HCT116 (cell line): ENCODE data around the gene RNF166. TPM values are rescaled to one million over a fixed set of nuclear protein-coding genes. Genes with fewer than 3 reads are reported as not detected.
A peak's percentile ranks its signal among the peaks of the same experiment; 100 is the strongest.

Experiments
- ATAC-seq: fragments of 200-7000 bp; cut with Tn5 transposase; 2 replicates; pipeline ENCODE4 v1.9.1; 2020; ENCODE audit warnings: mild to moderate bottlenecking, moderate library complexity
- BruUV-seq: library from RNA; stranded (reverse); fragments of 400-500 nt; replicated peaks from 2 replicates; lab custom pipeline; 2021; lab: Mats Ljungman, UMichigan
- CTCF ChIA-PET: fragments of 300-600 bp; sonication (Branson Sonifier 250); formaldehyde crosslinking; loops from one replicate; lab custom pipeline; 2021; ENCODE audit warnings: antibody characterized with exemption; lab: Charles Lee
- POLR2A ChIA-PET: fragments of 300-600, 350-600 bp; sonication (Branson Sonifier 250); formaldehyde crosslinking; loops from one replicate; lab custom pipeline; 2021; ENCODE audit warnings: antibody characterized with exemption; lab: Charles Lee
- RAD21 ChIA-PET, 2 experiments: fragments of 300-600 bp; sonication (Branson Sonifier 250); formaldehyde crosslinking; loops; one replicate each; lab custom pipeline; 2023; ENCODE audit warnings: low total read pairs in 2 of 2; ENCODE audit not compliant: uncharacterized antibody in 2 of 2, unreplicated experiment in 2 of 2, low non-redundant PET in 1 of 2; lab: Charles Lee
- DNase-seq: peaks from one replicate; pipeline ENCODE4 v3.0.0-alpha.2; 2010; ENCODE audit warnings: low read depth, low spot score
- H2AFZ ChIP-seq: fragments of 200-600 bp; shearing (Covaris generic), sonication (generic); 2 replicates; pipeline ENCODE4 v1.6.1; 2017; ENCODE audit warnings: low read depth, mixed run types, mixed read lengths, antibody characterized with exemption, low read length; ENCODE audit not compliant: poor library complexity, severe bottlenecking
- H3K27ac ChIP-seq: 2 replicates; pipeline ENCODE4 v1.5.1; 2012; ENCODE audit warnings: low read depth, low read length
- H3K27me3 ChIP-seq: fragments of 200-600 bp; sonication (generic); 2 replicates; pipeline ENCODE4 v1.6.1; 2016; ENCODE audit warnings: mixed run types, low read length, mixed read lengths; ENCODE audit not compliant: insufficient read depth
- H3K36me3 ChIP-seq, 2 experiments: fragments of 200-500 bp in 1 of 2; fragments of 200-600 bp in 1 of 2; sonication (Bioruptor generic) in 1 of 2; sonication (generic) in 1 of 2; 2 replicates each; pipeline versions ENCODE4 v1.5.1 to v1.6.1; 2014 to 2016; ENCODE audit warnings: low read length in 2 of 2, inconsistent platforms in 1 of 2, mixed read lengths in 1 of 2, mixed run types in 1 of 2; ENCODE audit not compliant: insufficient read depth in 2 of 2, control insufficient read depth in 1 of 2
- H3K4me1 ChIP-seq, 2 experiments: fragments of 200-600 bp in 1 of 2; sonication (generic) in 1 of 2; 2 replicates each; pipeline versions ENCODE4 v1.5.1 to v1.6.1; 2012 to 2017; ENCODE audit warnings: low read length in 2 of 2, inconsistent platforms in 1 of 2, mild to moderate bottlenecking in 1 of 2, mixed read lengths in 1 of 2, mixed run types in 1 of 2, moderate library complexity in 1 of 2; ENCODE audit not compliant: insufficient read depth in 2 of 2, control insufficient read depth in 1 of 2
- H3K4me2 ChIP-seq: fragments of 200-600 bp; sonication (generic); 2 replicates; pipeline ENCODE4 v1.6.1; 2017; ENCODE audit warnings: mixed run types, low read length, mixed read lengths
- H3K4me3 ChIP-seq, 2 experiments: fragments of 200-600 bp in 1 of 2; sonication (generic) in 1 of 2; replicated peaks in 1 of 2; 2 replicates each; pipeline ENCODE4 v1.5.1; 2011 to 2016; ENCODE audit warnings: low read length in 2 of 2, control low read depth in 1 of 2, low read depth in 1 of 2, mild to moderate bottlenecking in 1 of 2, mixed read lengths in 1 of 2, mixed run types in 1 of 2
- H3K79me2 ChIP-seq: fragments of 200-600 bp; sonication (generic); 2 replicates; pipeline ENCODE4 v1.6.1; 2017; ENCODE audit warnings: mild to moderate bottlenecking, mixed run types, low read length, moderate library complexity, mixed read lengths; ENCODE audit not compliant: insufficient read depth
- H3K9ac ChIP-seq: fragments of 200-600 bp; sonication (generic); 2 replicates; pipeline ENCODE4 v1.6.1; 2016; ENCODE audit warnings: low read length, mixed read lengths
- H3K9me2 ChIP-seq: fragments of 200-600 bp; sonication (generic), shearing (Covaris generic); 2 replicates; pipeline ENCODE4 v1.6.1; 2017; ENCODE audit warnings: mixed run types, mild to moderate bottlenecking, moderate library complexity; ENCODE audit not compliant: insufficient read depth
- H3K9me3 ChIP-seq, 2 experiments: fragments of 200-500 bp in 1 of 2; fragments of 200-600 bp in 1 of 2; sonication (Bioruptor generic) in 1 of 2; sonication (generic) in 1 of 2; 2 replicates each; pipeline ENCODE4 v1.6.1; 2014 to 2017; ENCODE audit warnings: low read length in 2 of 2, mixed read lengths in 2 of 2, inconsistent platforms in 1 of 2, low read depth in 1 of 2, mild to moderate bottlenecking in 1 of 2, mixed run types in 1 of 2, moderate library complexity in 1 of 2; ENCODE audit not compliant: control insufficient read depth in 1 of 2, insufficient read depth in 1 of 2
- H4K20me1 ChIP-seq: fragments of 200-600 bp; sonication (generic), shearing (Covaris generic); 2 replicates; pipeline ENCODE4 v1.6.1; 2017; ENCODE audit warnings: mixed run types, mild to moderate bottlenecking, moderate library complexity; ENCODE audit not compliant: insufficient read depth
- ATF3 ChIP-seq: IDR thresholded peaks from 2 replicates; pipeline ENCODE4 v1.6.1; 2012
- CBX3 ChIP-seq: IDR thresholded peaks from 2 replicates; pipeline ENCODE4 v1.6.1; 2012; ENCODE audit warnings: low read depth
- CEBPB ChIP-seq: IDR thresholded peaks from 2 replicates; pipeline ENCODE4 v1.6.1; 2012; ENCODE audit warnings: low read depth
- ELF1 ChIP-seq: IDR thresholded peaks from 2 replicates; pipeline ENCODE4 v1.6.1; 2012; ENCODE audit warnings: low read depth, borderline replicate concordance
- EZH2 ChIP-seq: fragments of 200-600 bp; sonication (generic); IDR thresholded peaks from 2 replicates; pipeline ENCODE4 v1.6.1; 2017; ENCODE audit warnings: antibody characterized with exemption, mixed run types
- EZH2phosphoT487 ChIP-seq: fragments of 200-600 bp; IDR thresholded peaks from 2 replicates; pipeline ENCODE4 v1.6.1; 2018; ENCODE audit warnings: antibody characterized with exemption, borderline replicate concordance
- JUND ChIP-seq: IDR thresholded peaks from 2 replicates; pipeline ENCODE4 v1.6.1; 2012
- MAX ChIP-seq: IDR thresholded peaks from 2 replicates; pipeline ENCODE4 v1.6.1; 2012
- POLR2AphosphoS5 ChIP-seq: IDR thresholded peaks from 2 replicates; pipeline ENCODE4 v1.6.1; 2011; ENCODE audit warnings: mild to moderate bottlenecking, low read depth, low read length, moderate library complexity
- RAD21 ChIP-seq: IDR thresholded peaks from 2 replicates; pipeline ENCODE4 v1.6.1; 2012; ENCODE audit warnings: low read depth, mild to moderate bottlenecking
- SIN3A ChIP-seq: IDR thresholded peaks from 2 replicates; pipeline ENCODE4 v1.6.1; 2012; ENCODE audit warnings: low read depth
- SP1 ChIP-seq: IDR thresholded peaks from 2 replicates; pipeline ENCODE4 v1.6.1; 2012; ENCODE audit warnings: low read depth
- TCF7L2 ChIP-seq: IDR thresholded peaks from 2 replicates; pipeline ENCODE4 v1.7.0; 2011; ENCODE audit warnings: borderline replicate concordance, inconsistent platforms; ENCODE audit not compliant: insufficient read depth, insufficient read length; ENCODE audit errors: extremely low read depth
- YY1 ChIP-seq: IDR thresholded peaks from 2 replicates; pipeline ENCODE4 v1.6.1; 2011; ENCODE audit warnings: low read length, low read depth, moderate library complexity, mild to moderate bottlenecking; ENCODE audit not compliant: insufficient replicate concordance; ENCODE audit errors: extremely low read depth
- ZBTB33 ChIP-seq: IDR thresholded peaks from 2 replicates; pipeline ENCODE4 v1.6.1; 2011; ENCODE audit warnings: mild to moderate bottlenecking, low read length, moderate library complexity; ENCODE audit not compliant: insufficient replicate concordance; ENCODE audit errors: extremely low read depth
- ZNF274 ChIP-seq: fragments of 200-500 bp; sonication (Bioruptor generic); IDR thresholded peaks from 2 replicates; pipeline ENCODE4 v1.6.1; 2014; ENCODE audit warnings: mild to moderate bottlenecking, low read depth, low read length, inconsistent platforms
- intact Hi-C: fragments of 100-400 bp; cut with micrococcal nuclease; formaldehyde crosslinking; loops from 2 replicates; pipeline ENCODE4 v1.10.0; 2022
- total RNA-seq: library from RNA; stranded (reverse); gene quantifications from one replicate; pipeline ENCODE4 v1.2.1, GENCODE V29; 2021; ENCODE audit not compliant: unreplicated experiment
- TF ChIP-seq, protein P1 (sequence below): IDR thresholded peaks from 2 replicates; pipeline ENCODE4 v1.6.1; 2012; ENCODE audit warnings: low read depth

Gene RNF166
- total RNA-seq, 1 experiment from 2014 or later: 39.4 TPM

- DNase-seq: peak; percentile 72
- no peaks in the 10 kb centered on the region for H3K9me2 ChIP-seq
- peaks cover 36% of the 10 kb centered on the region for H3K79me2 ChIP-seq
- H3K4me1 ChIP-seq: peaks cover 16 to 26% of the 10 kb centered on the region in 2 experiments
- ATAC-seq: peak; percentile 73
- TSS peak; percentile 82 for BruUV-seq
- peak overlapping the region; percentile 92 to 99 for H3K4me3 ChIP-seq
- H4K20me1 ChIP-seq: no peaks in the 10 kb centered on the region
- ChIA-PET POLR2A (no interaction called here), CTCF (no interaction called here), RAD21 (no interaction called here)
- no peak for TF ChIP-seq TCF7L2
- TF ChIP-seq CBX3: no peak
- TF ChIP-seq MAX: no peak
- TF ChIP-seq SP1: no peak
- TF ChIP-seq ZNF274: no peak
- TF ChIP-seq SIN3A: no peak
- TF ChIP-seq CEBPB: no peak
- no peak for TF ChIP-seq ELF1
- TF ChIP-seq, protein P1, sequence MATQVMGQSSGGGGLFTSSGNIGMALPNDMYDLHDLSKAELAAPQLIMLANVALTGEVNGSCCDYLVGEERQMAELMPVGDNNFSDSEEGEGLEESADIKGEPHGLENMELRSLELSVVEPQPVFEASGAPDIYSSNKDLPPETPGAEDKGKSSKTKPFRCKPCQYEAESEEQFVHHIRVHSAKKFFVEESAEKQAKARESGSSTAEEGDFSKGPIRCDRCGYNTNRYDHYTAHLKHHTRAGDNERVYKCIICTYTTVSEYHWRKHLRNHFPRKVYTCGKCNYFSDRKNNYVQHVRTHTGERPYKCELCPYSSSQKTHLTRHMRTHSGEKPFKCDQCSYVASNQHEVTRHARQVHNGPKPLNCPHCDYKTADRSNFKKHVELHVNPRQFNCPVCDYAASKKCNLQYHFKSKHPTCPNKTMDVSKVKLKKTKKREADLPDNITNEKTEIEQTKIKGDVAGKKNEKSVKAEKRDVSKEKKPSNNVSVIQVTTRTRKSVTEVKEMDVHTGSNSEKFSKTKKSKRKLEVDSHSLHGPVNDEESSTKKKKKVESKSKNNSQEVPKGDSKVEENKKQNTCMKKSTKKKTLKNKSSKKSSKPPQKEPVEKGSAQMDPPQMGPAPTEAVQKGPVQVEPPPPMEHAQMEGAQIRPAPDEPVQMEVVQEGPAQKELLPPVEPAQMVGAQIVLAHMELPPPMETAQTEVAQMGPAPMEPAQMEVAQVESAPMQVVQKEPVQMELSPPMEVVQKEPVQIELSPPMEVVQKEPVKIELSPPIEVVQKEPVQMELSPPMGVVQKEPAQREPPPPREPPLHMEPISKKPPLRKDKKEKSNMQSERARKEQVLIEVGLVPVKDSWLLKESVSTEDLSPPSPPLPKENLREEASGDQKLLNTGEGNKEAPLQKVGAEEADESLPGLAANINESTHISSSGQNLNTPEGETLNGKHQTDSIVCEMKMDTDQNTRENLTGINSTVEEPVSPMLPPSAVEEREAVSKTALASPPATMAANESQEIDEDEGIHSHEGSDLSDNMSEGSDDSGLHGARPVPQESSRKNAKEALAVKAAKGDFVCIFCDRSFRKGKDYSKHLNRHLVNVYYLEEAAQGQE: no peak
- no peak for TF ChIP-seq YY1
- no peak for TF ChIP-seq EZH2phosphoT487
- TF ChIP-seq JUND: no peak
- TF ChIP-seq ZBTB33: no peak
- no peak for TF ChIP-seq RAD21
- no peak; the same call in 1 of the 2 replicates for TF ChIP-seq POLR2AphosphoS5
- no peak for TF ChIP-seq ATF3
- TF ChIP-seq EZH2: no peak
- peak overlapping the region; percentile 98 for H3K9ac ChIP-seq
- H3K27ac ChIP-seq: peak overlapping the region; percentile 86
- peak overlapping the region; percentile 95 for H3K4me2 ChIP-seq
- H3K27me3 ChIP-seq: no peaks in the 10 kb centered on the region
- H3K36me3 ChIP-seq: peaks cover 5 to 10% of the 10 kb centered on the region in 2 experiments; a peak in 1 of 4 replicates
- intact Hi-C loops: loop anchor here (5.0 kb wide), 1 partner anchor 199 kb away; the partner anchor contains the start of gene ZFPM1
- H3K9me3 ChIP-seq: no peaks in the 10 kb centered on the region
- H2AFZ ChIP-seq: no peak overlapping the region
Measured at GRCh38 chr16:88651276-88651988, 54.8 kb downstream of the RNF166 start.
